Activated CD4-positive, alpha-beta T cell treated with anti-CD3 and anti-CD28 coated beads, Interleukin-10, Interleukin-2, amounts not matched to agents 100 ng/mL and 50 ng/mL, durations not matched to agents 16 hours and 8 hours (primary cell): ENCODE results near the gene SECISBP2L.
"Not testable (repeated sequence)": the region's sequence is repeated elsewhere in the genome, so short reads cannot be mapped to it uniquely, and the experiment has no call there.

Experiments
- DNase-seq: peaks from one replicate; pipeline ENCODE4 v3.0.0-alpha.2; 2020

The SECISBP2L gene

DNA sequence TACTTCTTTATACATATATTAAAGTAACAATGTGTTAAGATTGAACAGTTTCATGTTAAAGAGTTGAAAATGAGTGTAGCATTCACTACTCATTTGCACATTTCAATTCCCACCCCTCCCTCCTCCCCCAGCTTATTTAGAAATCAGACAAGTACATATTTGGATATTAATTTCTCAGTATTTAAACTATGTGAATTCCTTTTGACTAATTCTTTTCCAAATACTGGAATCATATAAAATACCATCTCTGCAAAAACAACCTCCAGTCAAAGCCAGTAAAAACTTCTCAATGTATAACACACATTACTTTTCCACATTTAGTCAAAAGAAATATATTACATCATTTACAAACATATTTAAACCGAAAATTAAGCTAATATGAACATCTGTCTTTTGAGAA, 57.1 kb downstream of the SECISBP2L start:
- DNase-seq: no peak

DNA sequence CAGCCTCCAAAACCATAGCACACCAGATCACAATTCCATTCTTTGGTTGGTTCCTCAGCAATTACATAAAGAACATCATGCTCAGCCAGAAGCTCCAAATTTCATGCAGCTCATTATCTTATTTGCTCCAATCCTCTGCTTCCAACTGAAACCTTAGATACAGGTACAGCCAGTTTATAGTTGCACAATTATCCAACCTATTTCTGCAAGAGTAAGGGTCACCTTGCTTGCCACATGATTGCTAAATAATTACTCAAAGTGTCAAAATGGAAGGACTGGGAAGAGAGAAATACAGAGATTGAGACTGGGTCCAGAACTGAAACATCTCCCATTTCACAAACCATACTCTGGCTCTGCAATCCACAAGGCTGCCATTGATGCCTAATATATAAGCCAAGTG, 59.1 kb downstream of the SECISBP2L start:
- no peak for DNase-seq

- no peak for DNase-seq
Observed at GRCh38 chr15:48986240-48986639, 60.0 kb downstream of the SECISBP2L start.

GRCh38 chr15:48985516-48985915, 60.7 kb downstream of the SECISBP2L start:
- no peak for DNase-seq

DNA sequence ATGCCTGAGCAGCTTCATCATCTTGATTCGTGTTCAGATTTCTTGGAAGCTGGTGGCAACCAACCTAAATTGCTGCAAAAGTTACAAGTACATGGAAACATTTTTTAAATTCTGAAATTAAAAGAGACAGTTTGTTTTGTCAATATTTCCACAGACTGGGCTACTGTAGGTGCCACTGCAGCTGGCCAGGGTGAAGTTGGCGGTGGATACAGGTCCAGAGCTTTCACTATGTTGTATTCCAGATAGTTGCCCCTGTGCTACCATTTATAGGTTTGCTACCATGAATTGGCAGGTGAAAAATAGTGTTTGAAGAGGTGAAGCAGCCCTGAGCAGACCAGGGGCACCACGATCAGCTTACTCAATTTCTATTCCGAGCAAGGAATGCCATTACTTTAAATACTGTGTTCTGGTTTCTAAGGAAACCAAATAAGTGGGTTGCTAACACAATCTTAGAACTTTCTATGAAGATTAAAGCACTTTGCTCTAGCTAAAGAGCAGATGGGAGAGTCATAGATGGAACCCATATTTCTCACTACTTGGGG, 61.4 kb downstream of the SECISBP2L start:
- no peak for DNase-seq

DNA sequence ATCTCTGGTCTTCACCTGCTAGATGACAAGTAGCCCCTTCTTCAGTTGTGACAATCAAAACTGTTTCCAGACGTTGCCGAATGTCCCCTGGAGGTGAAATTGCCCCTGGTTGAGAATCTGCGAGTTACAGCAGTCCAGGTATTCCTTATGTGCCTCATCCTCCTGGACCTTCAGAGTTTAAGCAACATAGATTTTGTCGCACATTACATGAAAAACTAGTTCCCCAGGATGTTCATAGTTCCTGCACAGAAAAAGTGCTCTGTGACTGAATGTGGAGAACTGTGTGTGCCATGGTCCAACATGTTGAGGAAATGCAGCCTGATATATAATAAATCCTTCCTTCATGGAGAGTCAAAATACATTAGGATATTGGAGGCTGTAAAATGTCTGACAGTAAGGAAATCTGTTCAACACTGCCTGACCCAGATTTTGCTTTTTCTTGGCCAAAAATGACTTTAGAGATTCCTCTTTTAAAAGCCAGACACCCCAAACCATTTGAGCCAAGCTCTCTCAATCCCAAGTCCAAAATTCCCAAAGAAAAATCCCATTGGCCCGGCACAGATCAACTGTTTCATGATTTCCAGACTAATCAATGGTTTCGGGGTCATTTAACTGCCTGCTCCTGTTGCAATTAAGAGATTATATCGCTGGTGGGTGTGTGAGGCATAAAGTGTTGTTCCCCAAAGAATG, 62.1 kb downstream of the SECISBP2L start:
- no peak for DNase-seq

DNA sequence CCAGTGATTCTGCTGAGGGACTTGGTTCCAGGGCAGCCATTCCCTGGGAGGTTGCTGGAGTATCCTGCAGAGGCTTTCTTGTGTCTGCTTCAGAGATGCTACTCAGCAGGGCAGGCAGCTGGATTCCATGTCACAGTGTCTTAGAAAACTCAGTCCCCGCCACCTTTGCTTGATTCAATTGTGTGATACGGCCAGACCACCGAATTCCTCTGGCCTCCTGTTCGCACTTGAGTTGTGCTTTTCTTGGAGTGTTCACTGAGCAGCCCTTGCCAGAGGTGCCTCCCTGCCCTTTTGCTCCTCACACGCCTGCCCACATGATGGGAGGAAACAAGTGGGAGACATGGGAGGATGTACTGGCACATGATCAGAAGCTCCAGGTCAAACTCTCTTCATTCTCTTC, 62.9 kb downstream of the SECISBP2L start:
- DNase-seq: no peak

GRCh38 chr15:48981941-48982340, 64.3 kb downstream of the SECISBP2L start:
- no peak for DNase-seq

DNA sequence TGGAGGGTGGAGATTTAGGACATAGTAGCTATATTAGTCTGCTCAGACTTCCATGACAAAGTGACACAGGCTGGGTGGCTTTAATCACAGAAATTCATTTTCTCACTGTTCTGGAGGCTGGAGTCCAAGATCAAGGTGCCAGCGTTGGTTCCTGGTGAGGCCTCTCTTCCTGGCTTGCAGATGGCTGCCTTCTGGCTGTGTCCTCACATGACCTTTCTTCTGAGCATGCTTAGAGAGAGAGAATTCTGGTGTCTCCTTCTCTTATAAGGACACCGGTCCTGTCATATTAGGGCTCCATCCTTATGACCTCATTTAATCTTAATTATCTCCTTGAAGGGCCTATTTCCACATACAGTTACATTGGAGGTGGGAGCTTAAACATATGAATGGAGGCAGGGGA, 67.6 kb downstream of the SECISBP2L start:
- no peak for DNase-seq

- DNase-seq: no peak
Observed at GRCh38 chr15:48976444-48977088, 69.7 kb downstream of the SECISBP2L start.

DNA sequence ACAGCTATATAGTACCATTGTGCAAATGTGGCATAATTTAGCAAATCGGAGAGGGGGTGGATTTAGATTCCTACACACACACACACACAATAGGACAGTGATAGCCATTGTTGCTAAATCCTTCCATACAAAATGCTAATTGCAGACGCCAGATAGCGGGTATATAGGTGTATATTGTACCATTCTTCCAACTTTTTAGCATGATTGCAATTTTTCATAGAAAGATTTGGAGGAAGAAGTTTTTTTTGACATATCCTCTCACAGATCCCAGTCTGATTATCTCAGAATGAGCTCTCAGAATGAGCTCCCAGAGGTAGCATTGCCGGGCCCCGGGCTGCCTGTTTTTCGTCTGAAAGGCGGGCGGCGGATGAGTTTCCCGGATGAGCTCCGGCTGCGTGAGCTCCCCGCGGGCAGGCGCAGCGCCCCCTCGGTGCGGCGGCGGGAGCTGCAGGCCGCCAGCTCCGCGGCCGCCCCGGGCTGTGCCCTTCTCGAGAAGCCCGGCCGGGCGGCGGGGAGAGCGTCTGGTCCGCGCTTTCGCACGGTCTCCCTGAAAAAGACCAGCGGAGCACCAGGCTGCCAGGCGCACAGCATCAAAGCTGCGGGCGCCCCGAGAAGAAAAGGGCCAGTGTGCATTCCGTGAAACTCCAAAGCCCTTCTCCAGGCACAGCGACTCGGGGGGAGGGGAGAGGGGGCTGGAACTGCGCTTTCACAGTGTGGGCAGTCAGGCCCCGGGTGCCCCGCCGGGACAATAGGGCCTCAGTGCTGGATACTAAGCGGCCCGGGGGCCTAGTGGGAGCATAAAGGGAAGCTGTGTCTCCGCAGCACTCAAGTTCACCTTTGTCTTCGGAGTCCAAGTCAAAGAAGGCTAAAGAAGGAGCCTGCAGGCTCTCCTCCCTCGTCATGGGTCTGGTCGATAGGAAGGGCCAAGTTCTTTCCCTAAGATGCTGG, 70.5 kb downstream of the SECISBP2L start:
- peak; percentile 88 for DNase-seq

DNA sequence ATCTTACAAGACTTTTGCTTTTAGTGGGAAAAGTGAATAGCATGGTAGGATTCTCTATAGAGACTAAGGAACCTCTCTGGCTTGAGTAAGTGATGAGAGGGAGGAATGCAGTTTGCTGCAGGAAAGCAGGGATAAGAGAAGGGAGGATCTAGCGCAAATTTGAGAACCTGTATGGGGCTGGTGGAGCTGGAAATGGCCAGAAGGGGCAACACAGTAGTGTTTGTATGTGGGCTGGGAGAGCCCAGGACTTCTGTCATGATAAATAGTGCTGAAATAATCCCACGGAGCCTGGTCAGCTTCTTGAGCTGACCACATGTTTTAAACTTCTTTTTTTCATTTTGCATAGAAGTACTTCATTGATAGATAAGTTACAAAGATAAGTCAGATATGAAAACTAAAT, 71.4 kb downstream of the SECISBP2L start:
- DNase-seq: no peak

DNA sequence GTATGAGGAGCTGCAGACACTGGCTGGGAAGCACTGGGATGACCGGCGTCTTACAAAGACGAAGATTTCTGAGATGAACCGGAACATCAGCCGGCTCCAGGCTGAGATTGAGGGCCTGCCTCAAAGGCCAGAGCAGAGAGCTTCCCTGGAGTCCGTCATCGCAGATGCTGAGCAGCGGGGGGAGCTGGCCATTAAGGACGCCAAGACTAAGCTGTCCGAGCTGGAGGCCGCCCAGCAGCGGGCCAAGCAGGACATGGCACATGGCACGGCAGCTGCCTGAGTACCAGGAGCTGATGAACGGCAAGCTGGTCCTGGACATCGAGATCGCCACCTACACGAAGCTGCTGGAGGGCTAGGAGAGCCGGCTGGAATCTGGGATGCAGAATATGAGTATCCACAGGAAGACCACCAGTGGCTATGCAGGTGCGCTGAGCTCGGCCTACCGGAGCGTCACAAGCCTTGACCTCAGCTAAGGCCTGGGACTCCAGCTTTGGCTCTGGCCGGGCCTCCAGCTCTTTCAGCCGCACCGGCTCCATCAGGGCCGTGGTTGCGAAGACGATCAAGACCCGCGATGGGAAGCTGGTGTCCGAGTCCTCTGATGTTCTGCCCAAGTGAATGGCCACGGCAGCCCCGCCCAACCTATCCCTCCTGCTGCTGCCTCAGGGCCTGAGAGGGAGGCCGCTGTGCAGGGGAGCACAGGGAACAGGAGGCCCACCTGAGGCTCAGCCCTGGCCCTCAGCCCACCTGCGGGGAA, 73.3 kb downstream of the SECISBP2L start:
- no peak for DNase-seq

GRCh38 chr15:48970926-48971325, 75.3 kb downstream of the SECISBP2L start:
- DNase-seq: not testable (repeated sequence)

- no peak for DNase-seq
Observed at GRCh38 chr15:48968066-48968465, 78.2 kb downstream of the SECISBP2L start.

- DNase-seq: no peak
Observed at GRCh38 chr15:48967336-48967735, 78.9 kb downstream of the SECISBP2L start.

DNA sequence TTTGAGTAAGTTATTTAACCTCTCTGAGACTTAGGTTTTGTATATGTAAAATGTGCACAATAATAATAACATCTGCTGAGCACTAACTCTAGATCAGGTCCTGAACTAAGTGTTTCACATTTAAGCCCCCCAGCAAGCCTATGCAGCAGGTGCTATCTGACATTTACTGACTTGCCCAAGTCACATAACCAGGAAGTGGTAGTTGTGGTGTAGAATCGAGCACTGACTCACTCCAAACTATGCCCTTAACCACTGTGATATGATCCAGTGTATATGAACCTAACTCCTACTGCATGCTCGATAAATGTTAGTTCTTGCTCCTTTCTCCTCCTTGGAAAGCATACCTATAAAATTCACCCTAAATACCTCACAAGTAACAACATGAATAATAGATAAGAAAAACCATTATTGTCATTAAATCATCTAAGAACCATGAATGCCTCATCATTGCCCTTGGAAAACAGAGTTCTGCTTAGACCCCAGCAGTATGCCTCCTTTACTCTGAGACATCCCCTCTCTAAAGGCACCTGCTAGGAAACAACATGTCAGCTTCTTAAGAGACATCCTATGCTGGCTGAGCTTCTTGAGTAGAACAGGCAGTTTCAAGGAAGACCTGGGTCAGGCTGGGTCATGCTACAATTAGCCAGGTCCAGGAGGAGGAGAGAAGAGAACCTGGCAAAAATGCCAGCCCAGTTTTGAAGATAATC, 79.5 kb downstream of the SECISBP2L start:
- DNase-seq: peak; percentile 88

- peak; percentile 69 for DNase-seq
Observed at GRCh38 chr15:48965972-48966371, 80.3 kb downstream of the SECISBP2L start.

GRCh38 chr15:48964898-48965297, 81.3 kb downstream of the SECISBP2L start:
- DNase-seq: no peak

GRCh38 chr15:48963524-48964113, 82.6 kb downstream of the SECISBP2L start, which contains the start of gene SHC4:
Gene SHC4 (minus strand): TSS chr15:48963919. CDS start chr15:48963015, 904 bp downstream.
- peak; percentile 80 for DNase-seq
